OCI-LY1 (cell line): ENCODE results near the gene KSR1.

Experiments used
- CTCF ChIP-seq: fragments of 200-600 bp; sonication (generic), shearing (Covaris generic); IDR thresholded peaks from 2 replicates; pipeline ENCODE4 v1.5.1; 2017; ENCODE audit warnings: mild to moderate bottlenecking, antibody characterized with exemption, low read length, moderate library complexity, mixed read lengths
- EZH2 ChIP-seq: fragments of 200-600 bp; sonication (generic), shearing (Covaris generic); IDR thresholded peaks from 2 replicates; pipeline ENCODE4 v1.8.0; 2017; ENCODE audit warnings: borderline replicate concordance, mixed run types, mild to moderate bottlenecking, antibody characterized with exemption, low read length, moderate library complexity, mixed read lengths

DNA sequence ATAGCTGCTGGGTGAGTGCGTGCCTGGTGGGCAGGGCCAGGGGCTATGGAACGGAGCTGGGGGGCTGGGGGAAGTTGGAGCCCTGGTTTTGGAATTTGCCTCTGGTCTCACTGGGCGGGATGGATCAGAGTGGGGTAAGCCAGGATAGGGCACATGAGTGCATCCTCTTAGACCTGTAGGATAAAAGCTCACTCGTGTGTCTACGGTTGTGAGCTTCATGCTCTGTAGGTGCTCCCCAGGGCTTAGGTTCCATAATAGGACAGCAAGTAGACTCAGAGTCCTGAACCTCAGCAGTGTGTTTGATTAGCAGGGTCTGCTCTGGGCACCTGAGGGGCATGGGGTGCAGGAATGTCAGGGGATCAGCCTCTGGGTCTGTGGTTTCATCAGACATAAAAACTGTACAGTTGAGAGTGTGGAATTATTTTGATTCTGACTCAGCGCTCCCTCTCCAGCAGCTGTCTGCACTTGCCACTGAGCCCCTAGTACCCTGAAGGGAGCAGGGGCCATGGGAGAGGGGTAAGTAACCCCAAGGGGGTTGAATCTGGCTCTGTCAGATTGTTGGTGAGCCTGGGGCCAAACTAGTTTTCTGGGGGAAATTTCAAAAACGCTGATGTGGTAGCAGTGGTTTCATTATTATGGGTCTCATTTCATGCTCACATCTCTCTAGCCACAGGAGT lies 90.5 kb downstream of the KSR1 start:
- TF ChIP-seq CTCF: no peak
- no peak for TF ChIP-seq EZH2
